Erythroblast (primary cell): Measurements from ENCODE around the gene CLEC10A.

Experiments used
- GATA1 ChIP-seq: IDR thresholded peaks from 2 replicates; pipeline ENCODE4 v1.6.1; 2011; ENCODE audit warnings: low read depth, mild to moderate bottlenecking, control low read depth, low read length, moderate library complexity
- POLR2A ChIP-seq: IDR thresholded peaks from 2 replicates; pipeline ENCODE4 v1.6.1; 2011; ENCODE audit warnings: mild to moderate bottlenecking, low read length

- TF ChIP-seq POLR2A, result no peak
- TF ChIP-seq GATA1, result no peak
Measured at GRCh38 chr17:7119314-7119713, 39.3 kb upstream of the CLEC10A start.
